ENCODE data around the gene BHLHA15. TPM values are rescaled to one million over a fixed set of nuclear protein-coding genes. Genes with fewer than 3 reads are reported as not detected.

The BHLHA15 gene
- total RNA-seq, 3 donors from 2014 or later = 1.3 to 2.8 TPM; not detected in 1

- ATAC-seq = no peak
Measured at GRCh38 chr7:98178762-98179490, 32.3 kb upstream of the BHLHA15 start.

GRCh38 chr7:98180751-98181150 lies 30.5 kb upstream of the BHLHA15 start:
- Histone ChIP-seq H3K4me3 (no peak overlapping the region), H3K36me3 (ENCODE audit: low read depth) (no peaks in the 10 kb centered on the region), H3K4me1 (ENCODE audit: low read depth) (peaks cover 9% of the 10 kb centered on the region), H3K9me3 (no peaks in the 10 kb centered on the region)
- no peak for TF ChIP-seq CTCF (IDR thresholded peaks at IDR 0.05)
- intact Hi-C loops (cut with DNase I, micrococcal nuclease) = no loop called here
- DNase-seq (no peak), ATAC-seq (no peak)

More at GRCh38 chr7:98178762-98179490, 32.3 kb upstream of the BHLHA15 start:
- DNase-seq = no peak
- intact Hi-C loops (cut with DNase I, micrococcal nuclease) = no loop called here
- TF ChIP-seq CTCF (IDR thresholded peaks at IDR 0.05) = no peak
- no peaks in the 10 kb centered on the region for H3K36me3 ChIP-seq (ENCODE audit: low read depth)
- peaks cover 9% of the 10 kb centered on the region for H3K4me1 ChIP-seq (ENCODE audit: low read depth)
- H3K4me3 ChIP-seq = no peak overlapping the region
- H3K9me3 ChIP-seq = no peaks in the 10 kb centered on the region

GRCh38 chr7:98185101-98185500 lies 26.1 kb upstream of the BHLHA15 start:
- ATAC-seq (no peak), DNase-seq (no peak)
- Histone ChIP-seq H3K4me1 (ENCODE audit: low read depth) (no peaks in the 10 kb centered on the region), H3K9me3 (no peaks in the 10 kb centered on the region), H3K36me3 (ENCODE audit: low read depth) (no peaks in the 10 kb centered on the region), H3K4me3 (no peak overlapping the region)
- TF ChIP-seq CTCF (IDR thresholded peaks at IDR 0.05) = no peak
- intact Hi-C loops (cut with DNase I, micrococcal nuclease) = no loop called here

- Histone ChIP-seq H3K4me3 (no peak overlapping the region), H3K4me1 (ENCODE audit: low read depth) (no peaks in the 10 kb centered on the region), H3K36me3 (ENCODE audit: low read depth) (no peaks in the 10 kb centered on the region), H3K9me3 (no peaks in the 10 kb centered on the region)
- DNase-seq (no peak), ATAC-seq (no peak)
- intact Hi-C loops (cut with DNase I, micrococcal nuclease) = no loop called here
- TF ChIP-seq CTCF (IDR thresholded peaks at IDR 0.05) = no peak
Measured at GRCh38 chr7:98186452-98187137, 24.6 kb upstream of the BHLHA15 start.

- Histone ChIP-seq H3K9me3 (no peaks in the 10 kb centered on the region), H3K36me3 (ENCODE audit: low read depth) (peaks cover 3% of the 10 kb centered on the region), H3K4me1 (ENCODE audit: low read depth) (no peaks in the 10 kb centered on the region), H3K4me3 (no peak overlapping the region)
- ATAC-seq = no peak
- no peak for DNase-seq
- intact Hi-C loops (cut with DNase I, micrococcal nuclease) = no loop called here
- TF ChIP-seq CTCF (IDR thresholded peaks at IDR 0.05) = no peak
Measured at GRCh38 chr7:98187138-98187502, 24.1 kb upstream of the BHLHA15 start.
